Endothelial cell of umbilical vein (primary cell): ENCODE results near the gene SLC9A2. TPM values are rescaled to one million over a fixed set of nuclear protein-coding genes. Genes with fewer than 3 reads are reported as not detected.

Source experiments
- BruUV-seq: library from RNA; stranded (reverse); fragments of 400-500 nt; replicated peaks from 2 replicates; lab custom pipeline; 2021; lab: Mats Ljungman, UMichigan
- CTCF ChIA-PET: fragments of 300-600, 350-600 bp; sonication (Branson Sonifier 250); formaldehyde crosslinking; loops from one replicate; lab custom pipeline; 2021; ENCODE audit warnings: antibody characterized with exemption, inconsistent platforms; lab: Charles Lee
- POLR2A ChIA-PET: fragments of 300-600, 350-600 bp; sonication (Branson Sonifier 250); formaldehyde crosslinking; loops from one replicate; lab custom pipeline; 2021; ENCODE audit warnings: antibody characterized with exemption, inconsistent platforms; lab: Charles Lee
- DNase-seq: peaks from one replicate; pipeline ENCODE4 v3.0.0-alpha.2; 2011; ENCODE audit warnings: low read depth, low spot score
- FAIRE-seq: peaks from 2 replicates; lab custom pipeline; 2011; peaks lifted over from hg19 to GRCh38; lab: Jason Lieb, UNC
- H2AFZ ChIP-seq: 2 replicates; pipeline ENCODE4 v1.6.0; 2012; ENCODE audit warnings: low read depth, low read length, control low read depth, inconsistent platforms
- H3K27ac ChIP-seq: 2 replicates; pipeline ENCODE4 v1.5.1; 2011; ENCODE audit warnings: low read depth, mild to moderate bottlenecking, control low read depth, low read length, moderate library complexity; ENCODE audit not compliant: insufficient read depth
- H3K27me3 ChIP-seq, 2 experiments: 2 replicates each; pipeline versions ENCODE4 v1.6.0 to v1.6.1; 2011; ENCODE audit warnings: low read length in 2 of 2, mixed read lengths in 1 of 2; ENCODE audit not compliant: control insufficient read depth in 2 of 2, insufficient read depth in 2 of 2
- H3K36me3 ChIP-seq, 2 experiments: 2 replicates in 1 of 2; 3 replicates in 1 of 2; pipeline ENCODE4 v1.5.1; 2011; ENCODE audit warnings: low read length in 2 of 2, mild to moderate bottlenecking in 1 of 2, moderate library complexity in 1 of 2; ENCODE audit not compliant: control insufficient read depth in 2 of 2, insufficient read depth in 2 of 2; ENCODE audit errors: extremely low read depth in 1 of 2
- H3K4me1 ChIP-seq: 3 replicates; pipeline ENCODE4 v1.5.1; 2011; ENCODE audit warnings: mild to moderate bottlenecking, low read length; ENCODE audit not compliant: control insufficient read depth, insufficient read depth; ENCODE audit errors: extremely low read depth
- H3K4me2 ChIP-seq: 2 replicates; pipeline ENCODE4 v1.6.1; 2011; ENCODE audit warnings: low read length, control low read depth, mixed read lengths; ENCODE audit not compliant: insufficient read depth
- H3K4me3 ChIP-seq, 3 experiments: fragments of 200-600 bp in 1 of 3; sonication (generic), shearing (Covaris generic) in 1 of 3; replicated peaks in 1 of 3; 2 replicates each; pipeline ENCODE4 v1.5.1; 2011 to 2016; ENCODE audit warnings: control low read depth in 3 of 3, low read length in 3 of 3, mild to moderate bottlenecking in 2 of 3, inconsistent platforms in 1 of 3, low read depth in 1 of 3, moderate library complexity in 1 of 3; ENCODE audit not compliant: insufficient read depth in 1 of 3
- H3K79me2 ChIP-seq: 2 replicates; pipeline ENCODE4 v1.6.0; 2012; ENCODE audit warnings: low read length, inconsistent platforms; ENCODE audit not compliant: control insufficient read depth, insufficient read depth
- H3K9ac ChIP-seq: replicated peaks from 2 replicates; pipeline ENCODE3; 2011; ENCODE audit warnings: low read length, control low read depth; ENCODE audit not compliant: insufficient read depth; ENCODE audit errors: extremely low read depth
- H3K9me1 ChIP-seq: replicated peaks from 3 replicates; pipeline ENCODE4 v1.6.0; 2011; ENCODE audit warnings: mild to moderate bottlenecking, low read length; ENCODE audit not compliant: control insufficient read depth, insufficient read depth; ENCODE audit errors: extremely low read depth
- H3K9me3 ChIP-seq: replicated peaks from 2 replicates; pipeline ENCODE4 v1.5.1; 2012; ENCODE audit warnings: low read length, inconsistent platforms; ENCODE audit not compliant: control insufficient read depth, insufficient read depth
- H4K20me1 ChIP-seq: replicated peaks from 2 replicates; pipeline ENCODE3; 2011; ENCODE audit warnings: mild to moderate bottlenecking, low read length; ENCODE audit not compliant: control insufficient read depth, insufficient read depth; ENCODE audit errors: extremely low read depth
- EZH2 ChIP-seq: IDR thresholded peaks from 2 replicates; pipeline ENCODE4 v1.6.1; 2012; ENCODE audit warnings: borderline replicate concordance, low read depth, mild to moderate bottlenecking, moderate library complexity, low read length, inconsistent platforms; ENCODE audit not compliant: severe bottlenecking
- FOS ChIP-seq: IDR thresholded peaks from 2 replicates; pipeline ENCODE4 v1.6.1; 2011; ENCODE audit warnings: mild to moderate bottlenecking, low read length, moderate library complexity, borderline replicate concordance; ENCODE audit not compliant: insufficient read depth
- GATA2 ChIP-seq: IDR thresholded peaks from 2 replicates; pipeline ENCODE4 v1.7.0; 2011; ENCODE audit warnings: low read depth, mild to moderate bottlenecking, moderate library complexity, mixed read lengths, low read length; ENCODE audit not compliant: insufficient read length, insufficient read depth
- JUN ChIP-seq: IDR thresholded peaks from 2 replicates; pipeline ENCODE4 v1.6.1; 2011; ENCODE audit warnings: borderline replicate concordance, low read depth; ENCODE audit not compliant: insufficient read length, insufficient read depth
- MYC ChIP-seq: IDR thresholded peaks from one replicate; pipeline ENCODE4 v1.6.1; 2011; ENCODE audit warnings: mild to moderate bottlenecking, low read depth, low read length
- POLR2A ChIP-seq: IDR thresholded peaks from 2 replicates; pipeline ENCODE4 v1.6.1; 2012; ENCODE audit warnings: low read depth, mild to moderate bottlenecking, control low read depth, low read length
- POLR2AphosphoS5 ChIP-seq: IDR thresholded peaks from 2 replicates; pipeline ENCODE4 v1.6.1; 2012; ENCODE audit warnings: low read depth, mild to moderate bottlenecking, control low read depth, low read length, moderate library complexity; ENCODE audit not compliant: insufficient read depth
- dilution Hi-C: fragments of 300-500 bp; cut with MboI; formaldehyde crosslinking; loops from one replicate; pipeline ENCODE4 v1.15.0; 2019; ENCODE audit warnings: low sequenced_read_pairs; ENCODE audit not compliant: extremely low pct_ligation_motif_present
- intact Hi-C: fragments of 100-400 bp; cut with micrococcal nuclease; formaldehyde crosslinking; loops from one replicate; pipeline ENCODE4 v1.10.0; 2022
- polyA plus RNA-seq, 4 experiments: library from polyadenylated mRNA; depleted of rRNA in 3 of 4; stranded (reverse) in 3 of 4; unstranded in 1 of 4; fragments of >200 nt; gene quantifications; 2 replicates each; pipeline versions ENCODE4 v1.2.1 to v1.2.3, GENCODE V29; 2011 to 2012; ENCODE audit warnings: missing spikeins in 1 of 4
- total RNA-seq: library from RNA; stranded (reverse); gene quantifications from 2 replicates; pipeline ENCODE4 v1.2.3, GENCODE V29; 2021
- TF ChIP-seq, protein P1 (sequence below): IDR thresholded peaks from 2 replicates; pipeline ENCODE4 v1.6.1; 2011; ENCODE audit not compliant: insufficient read depth, insufficient read length
- TF ChIP-seq, protein P2 (sequence below), 2 donors: IDR thresholded peaks; 1 replicate in 1 of 2; 2 replicates in 1 of 2; pipeline ENCODE4 v1.5.1; 2011; ENCODE audit warnings: low read length in 2 of 2, mild to moderate bottlenecking in 2 of 2, moderate library complexity in 2 of 2, control low read depth in 1 of 2, inconsistent platforms in 1 of 2, low read depth in 1 of 2; ENCODE audit not compliant: insufficient read depth in 1 of 2; ENCODE audit errors: extremely low read depth in 1 of 2

Gene SLC9A2
- total and polyA plus RNA-seq, 2 donors (not counting 3 experiments of a cell fraction or from before 2014, with no cell fraction given): 0.03 TPM; not detected in 1

DNA sequence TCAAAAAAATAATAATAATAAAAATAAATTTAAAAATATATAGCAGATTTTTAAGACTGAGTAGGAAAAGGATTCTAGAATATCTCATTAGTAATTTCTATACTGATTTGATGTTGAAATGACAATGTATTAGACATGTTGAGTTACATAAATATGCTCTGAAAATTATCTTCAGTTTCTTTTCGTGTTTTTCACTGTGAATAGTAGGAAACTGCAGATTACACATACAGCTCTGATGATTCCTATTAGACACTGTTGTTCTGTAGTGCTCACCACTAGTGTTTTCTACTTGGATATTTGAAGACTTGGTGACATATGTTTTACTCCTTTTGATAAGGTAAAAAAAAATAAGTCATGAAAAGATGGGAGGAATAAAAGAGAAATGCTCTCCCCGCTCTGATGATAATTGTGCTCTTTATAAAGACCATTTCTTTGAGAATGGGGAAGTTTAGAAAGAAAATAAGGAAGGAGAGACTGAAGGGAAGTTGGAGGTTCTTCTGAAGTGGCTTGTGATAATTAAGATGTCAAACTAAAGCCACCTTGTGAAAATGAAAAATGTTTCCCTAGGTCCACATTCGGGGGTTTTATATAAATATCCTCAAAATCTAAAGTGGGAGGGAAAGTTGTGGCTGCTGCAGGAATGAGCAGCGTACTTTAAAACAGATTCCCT, 52.9 kb downstream of the SLC9A2 start:
- Histone ChIP-seq H3K4me2 (no peak overlapping the region), H2AFZ (no peak overlapping the region), H3K9me3 (no peaks in the 10 kb centered on the region), H3K36me3 (no peaks in the 10 kb centered on the region), H3K27me3 (peaks cover 0 to 2% of the 10 kb centered on the region in 2 experiments), H3K4me3 (no peak overlapping the region), H4K20me1 (no peaks in the 10 kb centered on the region), H3K4me1 (no peaks in the 10 kb centered on the region), H3K27ac (no peak overlapping the region), H3K9ac (no peak overlapping the region), H3K9me1 (no peaks in the 10 kb centered on the region), H3K79me2 (no peaks in the 10 kb centered on the region)
- no TSS peak for BruUV-seq
- POLR2A ChIA-PET: no interaction called here
- FAIRE-seq (no peak), DNase-seq (no peak)
- intact Hi-C loops (no loop called here), dilution Hi-C loops (no loop called here)
- TF ChIP-seq, protein P1, sequence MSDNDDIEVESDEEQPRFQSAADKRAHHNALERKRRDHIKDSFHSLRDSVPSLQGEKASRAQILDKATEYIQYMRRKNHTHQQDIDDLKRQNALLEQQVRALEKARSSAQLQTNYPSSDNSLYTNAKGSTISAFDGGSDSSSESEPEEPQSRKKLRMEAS: no peak
- no peak for TF ChIP-seq JUN
- no peak for TF ChIP-seq MYC
- TF ChIP-seq, protein P2, sequence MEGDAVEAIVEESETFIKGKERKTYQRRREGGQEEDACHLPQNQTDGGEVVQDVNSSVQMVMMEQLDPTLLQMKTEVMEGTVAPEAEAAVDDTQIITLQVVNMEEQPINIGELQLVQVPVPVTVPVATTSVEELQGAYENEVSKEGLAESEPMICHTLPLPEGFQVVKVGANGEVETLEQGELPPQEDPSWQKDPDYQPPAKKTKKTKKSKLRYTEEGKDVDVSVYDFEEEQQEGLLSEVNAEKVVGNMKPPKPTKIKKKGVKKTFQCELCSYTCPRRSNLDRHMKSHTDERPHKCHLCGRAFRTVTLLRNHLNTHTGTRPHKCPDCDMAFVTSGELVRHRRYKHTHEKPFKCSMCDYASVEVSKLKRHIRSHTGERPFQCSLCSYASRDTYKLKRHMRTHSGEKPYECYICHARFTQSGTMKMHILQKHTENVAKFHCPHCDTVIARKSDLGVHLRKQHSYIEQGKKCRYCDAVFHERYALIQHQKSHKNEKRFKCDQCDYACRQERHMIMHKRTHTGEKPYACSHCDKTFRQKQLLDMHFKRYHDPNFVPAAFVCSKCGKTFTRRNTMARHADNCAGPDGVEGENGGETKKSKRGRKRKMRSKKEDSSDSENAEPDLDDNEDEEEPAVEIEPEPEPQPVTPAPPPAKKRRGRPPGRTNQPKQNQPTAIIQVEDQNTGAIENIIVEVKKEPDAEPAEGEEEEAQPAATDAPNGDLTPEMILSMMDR (IDR thresholded peaks at IDR 0.05; ENCODE audit: extremely low read depth in 1 of 2, insufficient read depth in 1 of 2, low read depth in 1 of 2, low read length in 2 of 2): no peak
- TF ChIP-seq POLR2AphosphoS5: no peak
- no peak for TF ChIP-seq EZH2
- no peak for TF ChIP-seq FOS
- no peak for TF ChIP-seq GATA2
- no peak for TF ChIP-seq POLR2A
- CTCF ChIA-PET: no interaction called here
